ENCODE results near the gene SANBR.
"Not testable (repeated sequence)": the region's sequence is repeated elsewhere in the genome, so short reads cannot be mapped to it uniquely, and the experiment has no call there.

The SANBR gene

DNA sequence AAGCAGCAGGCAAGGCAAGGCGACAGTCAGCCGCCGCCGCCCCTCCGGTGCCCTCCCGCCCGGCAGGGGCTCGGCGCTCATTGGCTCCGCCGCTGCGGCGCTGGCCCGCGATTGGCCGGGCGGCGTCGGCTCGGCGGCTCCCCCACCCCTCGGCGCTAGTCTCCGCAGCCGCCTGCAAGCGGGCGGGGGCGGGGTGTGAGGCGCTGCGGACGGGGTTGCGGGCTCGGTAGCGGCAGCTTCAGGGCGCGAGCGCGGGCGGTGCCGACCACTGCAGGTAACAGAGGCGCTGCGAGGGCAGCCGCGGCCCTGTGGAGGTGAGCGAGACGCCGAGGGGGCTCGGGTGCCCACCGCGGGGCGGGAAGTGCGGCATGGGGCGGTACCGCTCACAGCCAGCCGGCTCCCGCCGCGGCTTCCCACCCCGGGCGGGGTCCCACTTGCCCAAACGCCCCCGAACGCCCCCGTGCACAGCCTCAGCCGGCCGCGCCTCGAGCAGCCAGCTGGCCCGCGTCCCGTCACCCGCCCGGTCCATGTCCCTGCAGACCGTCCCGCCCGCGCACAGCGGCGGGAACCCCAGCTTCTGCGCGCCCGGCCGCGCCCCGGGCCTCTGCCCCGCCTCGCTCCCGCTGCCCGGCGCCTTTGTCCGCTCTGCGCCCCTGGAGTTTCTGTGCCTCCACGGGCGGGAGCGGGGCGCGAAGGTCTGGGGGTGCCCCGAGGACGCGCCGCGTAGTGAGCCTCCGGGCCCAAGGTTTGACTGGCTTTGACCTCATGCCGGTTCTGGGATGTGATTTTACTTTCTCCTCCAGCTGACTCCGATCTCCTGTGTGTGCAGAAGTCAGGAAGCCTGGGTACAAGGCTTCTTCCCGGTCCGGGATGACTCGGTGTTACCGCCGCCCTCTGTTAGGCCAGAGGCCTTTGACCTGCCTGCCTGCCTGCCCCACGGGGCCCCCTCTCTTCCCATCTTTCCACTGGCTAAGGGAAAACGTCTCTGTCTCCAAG, at the start of gene SANBR:
TSS of gene SANBR (plus strand) at position 158 of the 996 bp plus-strand sequence. CDS start 4,480 bp downstream, outside the sequence.
- peak; percentile 91 for DNase-seq

DNA sequence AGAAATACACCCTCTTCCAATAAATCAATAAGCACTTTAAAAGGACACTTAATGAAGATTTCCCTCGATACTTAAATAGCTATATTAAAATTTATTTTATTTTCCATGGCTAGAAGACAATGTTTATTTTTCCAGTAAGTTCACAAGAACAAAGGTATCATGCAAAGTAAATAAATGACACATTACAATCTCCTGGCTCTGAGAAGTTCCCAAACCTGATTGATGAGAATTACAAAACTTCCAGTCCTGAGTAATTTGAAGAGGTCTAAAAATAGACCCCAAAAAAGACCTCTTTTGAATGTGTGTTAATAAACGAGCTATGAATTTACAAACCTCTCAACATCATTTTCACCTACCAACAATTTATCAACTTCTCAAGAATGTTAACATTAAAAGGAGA, 49.7 kb upstream of the SANBR start:
- no peak for DNase-seq

DNA sequence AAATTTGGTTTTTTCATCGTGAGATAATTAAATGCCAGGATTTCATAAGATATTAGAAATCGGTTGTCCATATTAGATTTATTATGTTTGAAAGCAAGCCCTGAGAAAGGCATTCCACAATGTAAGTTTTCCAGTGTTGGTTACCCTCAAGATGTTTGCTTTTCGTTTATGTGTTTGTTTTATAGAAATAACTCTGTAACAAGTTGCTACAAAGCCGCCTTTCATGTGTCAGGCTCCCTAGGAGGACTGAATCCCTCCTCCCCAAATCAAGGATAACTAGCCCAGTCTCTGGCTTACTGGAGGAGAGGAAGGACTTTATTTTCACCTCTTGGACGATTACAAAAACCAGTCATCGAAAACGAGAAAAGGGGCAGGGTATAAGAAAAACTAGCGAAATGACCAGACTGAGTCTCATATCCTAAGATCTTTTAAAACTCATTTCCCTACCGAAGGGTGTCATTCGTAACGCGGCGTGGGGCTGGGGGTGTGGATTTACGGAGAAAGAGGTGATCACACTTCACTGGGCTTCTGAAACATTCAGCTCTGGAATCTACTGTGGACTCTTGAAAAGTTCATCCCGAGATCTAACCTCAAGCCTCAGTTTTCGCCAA, 49.2 kb upstream of the SANBR start:
- no peak for DNase-seq

DNA sequence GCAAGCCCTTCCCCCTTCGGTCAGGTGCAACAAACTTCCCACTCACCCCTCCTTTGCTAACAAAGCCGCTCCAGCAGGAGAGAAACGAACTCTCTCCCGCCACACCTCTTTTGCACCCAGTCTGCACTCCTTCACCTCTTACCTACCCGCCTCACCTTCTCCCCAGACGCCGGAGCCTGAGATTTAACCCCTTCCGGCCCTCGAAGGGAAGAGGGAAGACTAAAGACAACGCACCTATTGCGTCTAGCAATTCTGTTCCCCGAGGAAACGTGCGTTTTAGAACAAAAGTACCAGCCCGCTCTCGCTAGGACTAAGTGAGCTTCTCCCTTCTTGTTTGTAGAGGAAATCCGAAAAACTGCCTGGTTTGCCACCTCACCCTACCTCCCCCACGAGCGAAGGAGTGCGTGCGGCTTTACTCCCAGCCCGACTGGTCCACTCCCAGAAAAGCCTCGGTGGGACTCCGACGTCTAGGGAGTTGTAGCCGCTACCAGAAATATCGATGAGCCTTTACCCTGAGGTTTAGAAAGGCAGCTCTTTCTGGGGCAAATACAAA, 48.6 kb upstream of the SANBR start:
- DNase-seq = peak; percentile 86

DNA sequence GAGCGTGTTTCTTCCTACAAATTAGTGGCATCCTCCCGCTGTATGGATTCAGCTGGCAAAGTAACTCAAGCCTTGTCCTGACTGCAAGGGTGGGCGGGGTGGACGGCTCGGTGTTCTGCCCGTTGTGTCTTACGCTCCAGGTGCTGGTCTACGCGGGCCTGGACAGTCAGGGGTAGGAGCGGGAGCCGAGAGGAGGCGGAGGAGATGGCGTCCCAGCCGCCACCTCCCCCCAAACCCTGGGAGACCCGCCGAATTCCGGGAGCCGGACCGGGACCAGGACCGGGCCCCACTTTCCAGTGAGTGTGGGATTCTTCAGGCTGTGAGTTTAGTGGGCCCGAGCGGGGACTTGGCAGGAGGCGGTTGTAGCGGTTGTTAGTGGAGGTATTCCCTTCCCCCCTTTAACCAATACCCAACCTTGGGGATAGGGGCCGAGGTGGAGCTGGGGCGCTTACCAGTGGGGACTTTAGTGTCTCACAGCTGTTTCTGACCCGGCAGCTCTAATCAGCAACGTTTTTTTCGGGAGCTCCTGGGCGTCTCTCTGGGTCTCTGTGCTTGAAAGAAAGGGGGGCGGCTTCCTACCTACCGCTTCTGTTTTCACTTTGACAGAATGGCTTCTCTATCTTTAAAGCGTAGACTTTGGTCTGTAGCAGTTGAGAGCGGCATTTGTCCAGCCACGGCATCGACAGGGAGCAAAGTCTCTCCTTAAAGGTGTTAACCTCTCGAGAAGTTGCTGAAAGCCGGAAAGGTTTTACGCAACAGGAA, 47.9 kb upstream of the SANBR start, which contains the start of the genes PEX13 and PUS10:
TSS of gene PEX13 (plus strand) at position 165 of the 762 bp plus-strand sequence. CDS start at position 205, 40 bp downstream.
TSS of gene PUS10 (minus strand) at position 700 of the 762 bp plus-strand sequence. CDS start 6,365 bp downstream, outside the sequence.
- peak; percentile 88 for DNase-seq

DNA sequence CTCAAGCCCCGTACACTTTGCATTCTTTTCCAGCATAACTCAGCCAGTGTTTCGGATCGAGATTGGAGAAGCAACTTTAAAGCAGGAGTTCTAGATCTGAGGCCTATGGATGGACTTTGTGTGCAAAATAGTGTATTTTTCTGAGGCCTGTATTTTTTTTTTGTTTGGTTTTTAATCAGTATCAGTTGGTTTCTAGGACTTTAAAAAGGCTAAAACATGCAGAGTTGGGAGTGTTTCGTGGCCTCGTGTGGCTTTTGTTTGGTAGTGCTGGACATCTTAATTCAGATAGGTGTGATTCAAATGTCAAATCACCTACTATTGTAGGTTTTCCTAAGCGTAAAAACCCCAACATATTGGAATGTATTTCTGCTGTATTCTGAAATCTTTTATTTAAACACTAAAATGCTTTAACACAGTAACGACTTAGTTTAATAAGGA, 47.3 kb upstream of the SANBR start:
- DNase-seq = no peak

DNA sequence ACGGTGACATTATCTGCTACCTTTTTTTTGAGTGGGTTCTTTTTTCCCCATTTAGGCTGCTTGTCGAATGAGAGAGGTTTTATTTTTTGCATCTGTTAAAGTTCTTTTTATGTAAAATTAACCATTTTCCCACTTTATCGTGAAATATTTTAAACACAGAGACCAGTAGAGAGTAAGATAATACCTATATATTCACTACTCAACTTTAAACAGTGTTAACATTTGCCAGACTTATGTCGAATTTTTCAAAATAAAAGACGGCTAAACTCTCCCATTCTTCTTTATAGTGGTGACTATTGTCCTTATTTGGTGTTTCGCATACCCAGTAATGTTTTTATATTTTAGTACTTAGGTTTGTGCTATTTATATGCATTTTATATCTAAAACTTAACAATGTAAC, 46.9 kb upstream of the SANBR start:
- DNase-seq = no peak

DNA sequence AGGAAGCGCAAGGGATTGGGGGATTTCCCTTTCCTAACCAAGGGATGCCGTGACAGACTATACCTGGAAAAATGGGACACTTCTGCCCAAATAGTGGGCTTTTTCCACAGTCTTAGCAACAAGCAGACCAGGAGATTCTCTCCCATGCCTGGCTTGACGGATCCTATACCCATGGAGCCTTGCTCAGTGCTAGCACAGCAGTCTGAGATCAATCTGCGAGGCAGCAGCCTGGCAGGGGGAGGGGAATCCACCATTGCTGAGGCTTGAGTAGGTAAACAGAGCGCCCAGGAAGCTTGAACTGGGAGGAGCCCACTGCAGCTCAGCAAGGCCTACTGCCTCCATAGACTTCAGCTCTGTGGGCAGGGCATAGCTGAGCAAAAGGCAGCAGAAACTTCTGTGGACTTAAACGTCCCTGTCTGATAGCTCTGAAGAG, 44.4 kb upstream of the SANBR start:
- DNase-seq = no peak

DNA sequence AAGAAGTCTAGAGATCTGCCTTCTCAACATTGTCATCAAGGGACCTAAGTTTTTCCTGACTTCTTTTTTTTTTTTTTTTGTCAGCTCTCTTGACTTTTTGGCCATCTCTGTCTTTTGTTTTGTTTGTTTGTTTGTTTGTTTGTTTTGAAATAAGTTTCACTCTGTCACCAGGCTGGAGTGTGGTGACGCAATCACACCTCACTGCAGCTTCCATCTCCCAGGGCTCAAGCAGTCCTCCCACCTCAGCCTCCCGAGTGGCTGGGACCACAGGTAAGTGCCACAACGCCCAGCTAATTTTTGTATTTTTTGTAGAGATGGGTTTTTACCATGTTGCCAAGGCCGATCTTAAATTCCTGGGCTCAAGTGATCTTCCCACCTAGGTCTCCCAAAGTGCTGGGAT, 42.0 kb upstream of the SANBR start:
- DNase-seq = no peak

DNA sequence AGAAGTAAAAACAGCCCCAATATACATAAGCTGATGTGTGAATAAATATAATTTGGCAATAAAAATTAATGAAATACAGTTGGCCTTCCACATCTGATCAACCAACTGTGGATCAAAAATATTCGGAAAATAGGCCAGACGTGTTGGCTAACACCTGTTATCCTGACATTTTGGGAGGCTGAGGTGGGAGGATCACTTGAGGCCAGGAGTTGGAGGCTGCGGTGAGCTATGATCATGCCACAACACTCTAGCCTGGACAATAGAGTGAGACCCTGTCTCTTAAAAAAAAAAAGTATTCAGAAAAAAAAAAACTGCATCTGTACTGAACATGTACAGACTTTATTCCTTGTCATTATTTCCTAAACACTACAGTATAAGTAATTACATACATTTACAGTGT, 36.1 kb upstream of the SANBR start:
- DNase-seq = no peak

DNA sequence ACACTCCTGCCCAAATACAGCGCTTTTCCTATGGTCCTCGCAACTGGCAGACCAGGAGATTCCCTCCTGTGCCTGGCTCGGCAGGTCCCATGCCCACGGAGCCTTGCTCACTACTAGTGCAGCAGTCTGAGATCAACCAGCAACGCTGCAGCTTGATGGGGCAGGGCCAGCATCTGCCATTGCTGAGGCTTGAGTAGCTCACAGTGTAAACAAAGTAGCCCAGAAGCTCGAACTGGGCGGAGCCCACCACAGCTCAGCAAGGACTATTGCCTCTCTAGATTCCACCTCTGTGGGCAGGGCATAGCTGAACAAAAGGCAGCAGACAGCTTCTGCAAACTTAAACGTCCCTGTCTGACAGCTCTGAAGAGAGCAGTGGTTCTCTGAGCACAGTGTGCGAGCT, 31.1 kb upstream of the SANBR start:
- DNase-seq = not testable (repeated sequence)

DNA sequence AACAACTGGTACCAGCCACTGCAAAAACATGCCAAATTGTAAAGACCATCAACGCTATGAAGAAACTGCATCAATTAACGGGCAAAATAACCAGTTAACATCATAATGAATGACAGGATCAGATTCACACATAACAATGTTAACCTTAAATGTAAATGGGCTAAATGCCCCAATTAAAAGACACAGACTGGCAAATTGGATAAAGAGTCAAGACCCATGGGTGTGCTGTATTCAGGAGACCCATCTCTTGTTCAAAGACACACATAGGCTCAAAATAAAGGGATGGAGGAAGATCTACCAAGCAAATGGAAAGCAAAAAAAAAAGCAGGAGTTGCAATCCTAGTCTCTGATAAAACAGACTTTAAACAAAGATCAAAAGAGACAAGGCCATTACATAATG, 29.0 kb upstream of the SANBR start:
- not testable (repeated sequence) for DNase-seq

DNA sequence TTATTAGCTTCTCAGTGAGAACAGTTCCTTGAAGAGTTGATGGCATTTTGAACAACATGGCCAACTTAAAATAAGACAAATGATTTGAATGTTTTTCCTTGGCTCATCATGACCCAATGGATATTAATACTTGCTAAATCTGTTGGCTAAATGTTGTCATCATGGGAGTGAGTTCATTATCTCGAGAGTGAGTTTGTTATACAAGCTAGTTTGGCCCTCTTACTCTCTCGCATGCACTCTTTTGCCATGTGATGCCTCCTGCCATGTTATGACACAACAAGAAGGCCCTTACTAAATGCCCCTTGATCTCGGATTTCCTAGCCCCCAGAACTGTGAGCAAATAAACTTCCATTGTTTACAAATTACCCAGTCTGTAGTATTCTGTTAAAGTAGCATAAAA, 22.9 kb upstream of the SANBR start:
- no peak for DNase-seq

DNA sequence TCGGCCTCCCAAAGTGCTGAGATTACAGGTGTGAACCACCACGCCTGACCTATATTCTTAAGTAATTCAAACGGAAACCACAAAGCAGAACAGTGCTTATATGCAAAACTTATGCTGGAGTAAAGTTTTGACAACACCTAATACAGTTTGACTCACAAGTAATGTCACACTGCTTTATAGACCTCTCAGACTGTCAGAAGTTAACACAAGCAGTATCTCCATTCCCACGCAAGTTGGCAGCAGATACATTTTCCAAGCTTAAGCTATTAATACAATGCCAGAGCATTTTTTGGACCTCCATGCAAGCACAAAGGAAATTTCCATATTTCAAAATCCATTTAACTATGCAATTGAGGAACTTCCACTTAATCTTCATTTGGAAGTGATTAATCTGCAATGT, 21.0 kb upstream of the SANBR start:
- no peak for DNase-seq

DNA sequence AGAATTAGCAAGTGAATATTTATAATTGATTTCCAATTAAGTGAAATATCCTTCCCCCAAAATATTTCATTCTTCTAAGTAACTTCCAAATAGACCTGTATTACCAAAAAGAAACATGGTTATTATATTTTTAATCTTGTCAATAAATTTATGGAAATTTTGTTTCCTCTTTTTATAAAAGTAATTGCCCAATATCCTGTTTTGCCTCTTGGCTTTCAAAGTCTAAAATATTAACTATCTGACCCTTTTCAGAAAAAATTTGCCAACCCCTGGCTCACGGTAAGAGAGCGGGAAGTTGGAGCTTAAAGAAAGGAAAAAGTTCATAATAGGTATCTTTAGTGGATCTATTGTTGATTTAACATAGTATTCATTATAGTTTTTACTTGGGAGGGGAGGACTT, 20.4 kb upstream of the SANBR start:
- no peak for DNase-seq

DNA sequence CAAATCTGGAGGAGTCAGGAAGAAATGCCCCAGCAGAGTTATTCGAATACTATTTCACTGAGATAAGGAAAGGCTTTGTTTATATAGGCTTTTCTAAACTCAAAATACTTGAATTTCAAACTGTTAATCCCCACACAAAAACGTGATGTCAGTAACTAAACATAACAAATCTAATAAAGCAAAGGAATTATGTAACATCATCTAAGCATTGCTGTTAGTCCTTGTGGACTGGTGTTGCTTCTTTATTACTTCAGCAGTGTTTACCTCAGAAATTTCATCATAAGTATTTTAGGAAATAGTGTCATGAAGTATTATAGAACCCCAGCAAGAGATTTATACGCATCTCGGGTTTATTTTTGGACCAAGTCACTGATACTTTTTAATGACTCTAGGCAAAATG, 19.7 kb upstream of the SANBR start:
- no peak for DNase-seq

DNA sequence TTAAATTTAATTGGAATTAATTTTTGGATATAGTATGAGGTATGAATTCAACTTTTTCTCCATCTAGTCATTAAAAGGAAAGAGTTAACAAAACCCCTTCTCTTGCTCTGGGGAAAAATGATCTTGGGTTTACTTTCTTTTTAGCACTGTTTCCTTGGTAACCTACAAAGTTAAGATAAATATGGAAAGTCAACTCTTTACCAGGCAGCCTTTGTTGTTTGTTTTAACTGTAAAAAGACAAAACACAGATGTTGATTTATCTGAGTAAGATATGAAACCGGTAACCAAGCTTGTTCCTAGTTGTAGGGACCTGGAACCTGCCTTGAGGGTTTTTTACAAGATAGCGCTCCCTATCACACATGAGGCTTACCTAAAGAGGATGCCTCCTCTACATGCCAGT, 10.1 kb upstream of the SANBR start:
- DNase-seq = no peak

DNA sequence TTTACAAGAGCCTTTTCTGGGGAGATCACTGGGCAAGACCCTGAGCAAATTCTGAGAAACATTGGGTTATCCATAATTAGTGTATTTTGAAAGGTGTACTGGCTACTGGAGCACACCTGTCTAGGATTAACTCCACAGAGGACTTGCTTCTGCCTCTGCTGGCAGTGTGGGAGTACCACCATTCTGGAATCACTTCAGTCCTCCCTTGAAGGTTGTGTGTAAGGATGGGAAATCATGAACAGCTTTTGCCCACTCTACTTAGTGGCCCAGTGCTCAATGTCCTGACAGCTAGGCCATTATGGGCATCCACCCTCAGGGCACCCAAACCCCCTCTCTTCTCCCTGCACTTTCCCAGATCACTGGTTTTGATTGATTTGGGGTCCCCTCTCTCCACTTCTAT, 8.1 kb upstream of the SANBR start:
- no peak for DNase-seq

DNA sequence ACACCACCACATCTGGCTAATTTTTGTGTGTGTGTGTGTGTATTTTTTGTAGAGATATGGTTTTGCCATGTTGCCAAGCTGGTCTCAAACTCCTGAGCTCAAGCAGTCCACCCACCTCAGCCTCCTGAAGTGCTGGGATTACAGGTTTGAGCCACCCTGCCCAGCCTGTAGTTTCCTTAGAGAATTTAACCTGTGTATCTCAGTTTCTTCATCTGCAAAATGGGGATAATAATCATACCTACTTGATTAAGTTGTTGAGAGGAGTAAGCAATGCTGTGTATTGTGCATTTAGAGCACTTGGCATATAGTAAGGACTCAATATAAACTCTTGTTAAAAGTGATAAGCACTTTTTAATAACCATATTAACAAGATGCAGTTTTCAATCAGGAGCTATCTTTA, 6.3 kb upstream of the SANBR start:
- no peak for DNase-seq

DNA sequence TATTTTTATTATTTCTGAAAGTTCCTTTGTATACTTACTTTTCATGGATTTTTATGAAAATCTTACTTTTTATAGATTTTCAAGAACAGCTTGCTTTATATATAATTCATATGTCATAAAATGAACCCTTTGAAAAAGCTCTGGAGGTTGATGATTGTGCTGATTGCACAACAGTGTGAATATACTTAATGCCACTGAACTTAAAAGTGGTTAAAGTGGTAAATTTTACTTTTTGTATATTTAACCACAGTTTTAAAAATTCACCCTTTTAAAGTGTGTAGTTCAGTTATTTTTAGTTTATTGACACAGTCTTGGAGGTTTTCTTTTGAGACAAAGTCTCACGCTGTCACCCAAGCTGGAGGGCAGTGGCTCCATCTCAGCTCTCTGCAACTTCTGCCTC, 8.4 kb downstream of the SANBR start:
- no peak for DNase-seq

DNA sequence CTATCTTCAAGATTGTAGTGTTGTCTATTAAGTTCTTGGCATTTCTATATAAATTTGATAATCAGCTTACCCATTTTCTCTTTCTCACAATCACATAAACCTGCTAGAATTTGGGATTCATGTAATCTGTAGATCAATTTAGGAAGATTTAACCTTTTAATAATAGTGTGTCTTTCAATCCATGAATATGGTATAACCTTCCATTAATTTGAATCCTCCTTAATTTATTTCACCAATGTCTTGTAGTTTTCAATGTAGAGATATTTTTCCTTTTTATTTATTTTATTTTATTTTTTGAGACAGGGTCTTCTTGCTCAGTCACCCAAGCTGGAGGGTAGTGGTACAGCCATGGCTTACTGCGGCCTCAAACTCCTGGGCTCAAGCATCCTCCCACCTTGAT, 20.2 kb downstream of the SANBR start:
- DNase-seq = no peak

DNA sequence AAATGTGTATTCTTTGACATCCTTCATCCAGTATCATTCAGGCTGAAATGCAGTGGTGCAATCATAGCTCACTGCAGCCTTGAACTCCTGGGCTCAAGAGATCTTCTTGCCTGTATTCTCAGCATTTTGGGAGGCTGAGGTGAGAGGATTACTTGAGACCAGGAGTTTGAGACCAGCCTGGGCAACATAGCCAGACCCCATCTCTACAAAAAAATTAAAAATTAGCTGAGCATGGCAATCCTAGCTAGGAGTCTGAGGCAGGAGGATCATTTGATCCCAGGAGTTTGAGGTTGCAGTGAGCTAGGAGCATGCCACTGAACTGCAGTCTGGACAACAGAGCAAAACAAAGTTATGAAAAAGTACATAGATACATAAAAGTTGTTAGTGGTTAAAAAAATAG, 24.1 kb downstream of the SANBR start:
- no peak for DNase-seq
